HepG2 (cell line): ENCODE measurements around the gene FCN1. TPM values are rescaled to one million over a fixed set of nuclear protein-coding genes. Genes with fewer than 3 reads are reported as not detected.

Source experiments
- ATAC-seq: fragments of 200-7000 bp; cut with Tn5 transposase; 3 replicates; pipeline ENCODE4 v1.9.1; 2020; ENCODE audit warnings: mild to moderate bottlenecking, moderate library complexity
- BruUV-seq: library from RNA; stranded (reverse); fragments of 400-500 nt; replicated peaks from 2 replicates; lab custom pipeline; 2021; lab: Mats Ljungman, UMichigan
- CTCF ChIA-PET: fragments of 300-600 bp; formaldehyde crosslinking; extraction: SDS; loops from one replicate; lab custom pipeline; 2021; ENCODE audit warnings: low total read pairs, inconsistent platforms, low intra/inter-chr PET ratio; lab: Yijun Ruan, JAX
- POLR2A ChIA-PET: fragments of 350-600 bp; sonication (Branson Sonifier 250); formaldehyde crosslinking; loops from one replicate; lab custom pipeline; 2020; ENCODE audit warnings: antibody characterized with exemption, inconsistent platforms; lab: Yijun Ruan, JAX
- DNase-seq: peaks from one replicate; pipeline ENCODE4 v3.0.0-alpha.2; 2015; ENCODE audit warnings: low spot score
- FAIRE-seq: peaks from 3 replicates; lab custom pipeline; 2011; peaks lifted over from hg19 to GRCh38; lab: Jason Lieb, UNC
- H2AFZ ChIP-seq: one replicate; pipeline ENCODE4 v1.6.1; 2011; ENCODE audit warnings: low read length, inconsistent platforms
- H3K27ac ChIP-seq: fragments of 300-600 bp; 3 replicates; pipeline ENCODE4 v1.8.0; 2011; ENCODE audit warnings: mixed run types, mild to moderate bottlenecking, mixed read lengths, low read length, inconsistent platforms; ENCODE audit not compliant: insufficient read depth; ENCODE audit errors: extremely low read length
- H3K27me3 ChIP-seq, 2 experiments: fragments of 200-600 bp in 1 of 2; 2 replicates in 1 of 2; 3 replicates in 1 of 2; pipeline versions ENCODE4 v1.6.0 to v1.8.0; 2011; ENCODE audit warnings: low read length in 2 of 2, mild to moderate bottlenecking in 2 of 2, moderate library complexity in 2 of 2, inconsistent platforms in 1 of 2; ENCODE audit not compliant: insufficient read depth in 2 of 2, control insufficient read depth in 1 of 2
- H3K36me3 ChIP-seq, 2 experiments: fragments of 200-600 bp in 1 of 2; replicated peaks in 1 of 2; 2 replicates in 1 of 2; 3 replicates in 1 of 2; pipeline versions ENCODE4 v1.5.1 to v1.8.0; 2011; ENCODE audit warnings: low read length in 2 of 2, inconsistent platforms in 1 of 2; ENCODE audit not compliant: insufficient read depth in 2 of 2, control insufficient read depth in 1 of 2
- H3K4me1 ChIP-seq: 2 replicates; pipeline ENCODE4 v1.5.1; 2012; ENCODE audit warnings: low read length, inconsistent platforms; ENCODE audit not compliant: insufficient read depth
- H3K4me2 ChIP-seq: 2 replicates; pipeline ENCODE4 v1.6.0; 2011; ENCODE audit warnings: low read depth, low read length, inconsistent platforms
- H3K4me3 ChIP-seq, 3 experiments: fragments of 200-600 bp in 1 of 3; sonication (generic), shearing (Covaris generic) in 1 of 3; replicated peaks in 1 of 3; 2 replicates each; pipeline ENCODE4 v1.5.1; 2011 to 2016; ENCODE audit warnings: low read length in 3 of 3, inconsistent platforms in 2 of 3, low read depth in 2 of 3, mild to moderate bottlenecking in 2 of 3, control low read depth in 1 of 3, mixed read lengths in 1 of 3; ENCODE audit not compliant: insufficient read depth in 1 of 3
- H3K79me2 ChIP-seq: one replicate; pipeline ENCODE4 v1.6.1; 2011; ENCODE audit warnings: low read length, inconsistent platforms; ENCODE audit not compliant: insufficient read depth
- H3K9ac ChIP-seq: 2 replicates; pipeline ENCODE4 v1.6.0; 2011; ENCODE audit warnings: mild to moderate bottlenecking, low read depth, low read length, inconsistent platforms; ENCODE audit not compliant: insufficient read depth
- H3K9me3 ChIP-seq: 2 replicates; pipeline ENCODE4 v1.5.1; 2012; ENCODE audit warnings: mild to moderate bottlenecking, low read length
- H4K20me1 ChIP-seq: 2 replicates; pipeline ENCODE4 v1.6.0; 2011; ENCODE audit warnings: inconsistent platforms, mild to moderate bottlenecking, low read length, moderate library complexity; ENCODE audit not compliant: insufficient read depth
- DPF2 ChIP-seq: sonication (generic); formaldehyde crosslinking; IDR thresholded peaks from 2 replicates; pipeline ENCODE4 v1.4.0; 2020; ENCODE audit warnings: mild to moderate bottlenecking, low read depth, missing genetic modification reagents, borderline replicate concordance
- PAF1 ChIP-seq: IDR thresholded peaks from 2 replicates; pipeline ENCODE4 v1.6.1; 2016; ENCODE audit warnings: missing genetic modification reagents, missing compliant biosample characterization
- SMAD9 ChIP-seq: sonication (generic); formaldehyde crosslinking; IDR thresholded peaks from 2 replicates; pipeline ENCODE4 v1.5.1; 2020; ENCODE audit warnings: mild to moderate bottlenecking, missing genetic modification reagents
- ZNF619 ChIP-seq: sonication (generic); formaldehyde crosslinking; IDR thresholded peaks from 2 replicates; pipeline ENCODE4 v1.4.0; 2020; ENCODE audit warnings: mild to moderate bottlenecking, missing genetic modification reagents
- ZNF891 ChIP-seq: sonication (generic); formaldehyde crosslinking; IDR thresholded peaks from 2 replicates; pipeline ENCODE4 v1.5.0; 2020; ENCODE audit warnings: mild to moderate bottlenecking, missing genetic modification reagents
- whole genome bisulfite sequencing: methylation state at CpG from one replicate; pipeline ENCODE4 v1.1.6; 2017; ENCODE audit warnings: low lambda C conversion rate; 5-methylcytosine and 5-hydroxymethylcytosine counted together
- in situ Hi-C: cut with HindIII; loops from 2 replicates; pipeline ENCODE4 v1.10.0; 2017; ENCODE audit warnings: low pct_unique_long_range_greater_than_20kb; ENCODE audit not compliant: extremely low pct_ligation_motif_present
- intact Hi-C: fragments of 100-400 bp; cut with micrococcal nuclease; formaldehyde crosslinking; loops from one replicate; pipeline ENCODE4 v1.10.0; 2022; ENCODE audit not compliant: unreplicated experiment
- polyA plus RNA-seq, 8 experiments: library from polyadenylated mRNA; depleted of rRNA in 3 of 8; stranded (reverse) in 7 of 8; unstranded in 1 of 8; fragments of >200 nt; fragmentation: Illumina TruSeq in 4 of 8; extraction: Trizol in 4 of 8; gene quantifications; 2 replicates each; pipeline versions ENCODE4 v1.2.1 to v1.2.3, GENCODE V29; 2011 to 2016; ENCODE audit warnings: low read depth in 4 of 8, missing spikeins in 1 of 8, mixed read lengths in 1 of 8; ENCODE audit not compliant: insufficient read depth in 1 of 8
- total RNA-seq, 5 experiments: library from RNA; depleted of rRNA; stranded (reverse); fragments of >200 nt; fragmentation: Illumina TruSeq; extraction: Trizol; gene quantifications; 2 replicates each; pipeline ENCODE4 v1.2.3, GENCODE V29; 2016; ENCODE audit warnings: low read depth in 1 of 5

The FCN1 gene
- total and polyA plus RNA-seq, 2 of the 13 experiments (the other 11 are each of a cell fraction or from before 2014, with no cell fraction given): not detected

DNA sequence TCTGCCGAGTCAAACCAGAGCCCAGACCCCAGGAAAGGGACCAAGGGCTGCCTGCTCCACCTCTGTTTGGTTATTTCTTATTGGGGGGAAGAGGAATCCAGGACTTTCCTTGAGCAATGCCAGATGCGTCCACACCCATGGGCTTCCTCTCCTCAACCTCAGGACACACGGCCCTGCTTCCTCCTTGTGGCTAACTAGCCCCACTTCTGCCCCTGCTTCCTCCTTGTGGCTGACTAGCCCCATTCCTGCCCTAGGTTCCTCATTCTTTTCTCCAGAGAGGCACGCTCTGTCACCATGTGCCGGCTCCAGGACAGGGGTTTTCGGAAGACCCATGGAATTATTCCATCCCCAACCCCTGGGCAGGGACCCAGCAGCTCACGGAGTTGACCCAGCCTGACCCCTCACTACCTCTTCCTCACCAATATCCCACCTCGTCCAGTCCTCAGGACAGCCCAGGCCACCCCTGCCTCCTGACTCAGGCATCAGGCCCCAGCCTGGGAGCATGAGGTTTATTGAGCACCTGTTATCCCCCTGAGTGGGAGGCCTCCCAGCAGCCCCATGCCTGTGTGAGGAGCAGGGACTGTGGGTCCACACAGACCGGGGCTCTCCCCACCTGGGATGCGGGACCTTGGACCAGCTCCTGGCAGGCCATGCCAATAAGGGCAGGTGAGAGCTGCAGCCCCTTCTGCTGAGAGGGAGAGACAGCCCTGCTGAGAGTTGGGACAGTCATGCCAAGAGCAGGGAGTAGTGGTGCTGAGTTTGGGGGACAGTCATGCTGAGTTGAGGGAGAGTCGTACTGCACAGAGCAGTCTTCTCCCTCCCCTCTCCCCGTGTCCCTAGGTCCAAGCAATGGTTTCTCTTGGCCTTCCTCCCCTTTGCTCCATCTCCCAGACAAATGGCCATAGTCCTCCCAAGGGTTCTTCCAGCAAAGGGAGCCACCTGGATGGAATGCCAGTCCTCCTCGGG lies 11.8 kb upstream of the FCN1 start:
- 2% methylated on average over 9 of the region's 13 CpGs for WGBS
- no peak for ATAC-seq
- in situ Hi-C loops: no loop called here

GRCh38 chr9:134928436-134929192 lies 10.9 kb upstream of the FCN1 start:
- ATAC-seq: no peak
- no peak for FAIRE-seq

More for the DNA sequence above, 11.8 kb upstream of the FCN1 start:
- Histone ChIP-seq H3K27ac (no peak overlapping the region), H2AFZ (no peak overlapping the region), H3K4me3 (no peak overlapping the region), H3K27me3 (peaks cover 3 to 50% of the 10 kb centered on the region in 2 experiments; a peak in 4 of 5 replicates), H3K36me3 (no peaks in the 10 kb centered on the region), H3K79me2 (no peaks in the 10 kb centered on the region), H4K20me1 (no peaks in the 10 kb centered on the region), H3K4me1 (no peaks in the 10 kb centered on the region), H3K4me2 (no peak overlapping the region), H3K9me3 (no peaks in the 10 kb centered on the region), H3K9ac (no peak overlapping the region)
- TF ChIP-seq PAF1 (CRISPR knock-in tag): no peak
- no peak for TF ChIP-seq DPF2
- no TSS peak for BruUV-seq
- FAIRE-seq: no peak
- intact Hi-C loops: no loop called here
- CTCF ChIA-PET: no interaction called here
- POLR2A ChIA-PET: no interaction called here
- no peak for DNase-seq

More at GRCh38 chr9:134928436-134929192, 10.9 kb upstream of the FCN1 start:
- ChIA-PET CTCF (no interaction called here), POLR2A (no interaction called here)
- WGBS: 36% methylated on average over 5 of the region's 15 CpGs
- Histone ChIP-seq H3K9me3 (no peaks in the 10 kb centered on the region), H3K9ac (no peak overlapping the region), H2AFZ (no peak overlapping the region), H3K4me2 (no peak overlapping the region), H4K20me1 (no peaks in the 10 kb centered on the region), H3K4me3 (no peak overlapping the region), H3K27ac (no peak overlapping the region), H3K4me1 (no peaks in the 10 kb centered on the region), H3K79me2 (no peaks in the 10 kb centered on the region), H3K36me3 (no peaks in the 10 kb centered on the region), H3K27me3 (peaks cover 3 to 44% of the 10 kb centered on the region in 2 experiments; a peak in 4 of 5 replicates)
- in situ Hi-C loops: no loop called here
- intact Hi-C loops: no loop called here
- DNase-seq: no peak
- TF ChIP-seq ZNF619 (CRISPR knock-in tag): no peak
- no peak for TF ChIP-seq ZNF891
- TF ChIP-seq SMAD9 (CRISPR knock-in tag): no peak
- BruUV-seq: no TSS peak
